Gastroesophageal sphincter (tissue), 4 donors: ENCODE results near the gene BOK. TPM values are rescaled to one million over a fixed set of nuclear protein-coding genes. Genes with fewer than 3 reads are reported as not detected.

Experiments used
- ATAC-seq: fragments of 150-250 bp; one replicate; pipeline ENCODE4 v1.9.1; 2016; ENCODE audit warnings: mild to moderate bottlenecking, moderate library complexity
- H3K27ac ChIP-seq, 4 donors: fragments of 200-600 bp; sonication (generic) in 3 of 4; 1 replicate in 3 of 4; 2 replicates in 1 of 4; pipeline ENCODE4 v1.5.1; 2016 to 2019
- H3K27me3 ChIP-seq: fragments of 200-600 bp; sonication (generic); one replicate; pipeline ENCODE4 v1.5.1; 2019
- H3K36me3 ChIP-seq, 2 donors: fragments of 200-600 bp; sonication (generic); one replicate each; pipeline ENCODE4 v1.5.1; 2019; ENCODE audit warnings: control low read depth in 1 of 2
- H3K4me1 ChIP-seq, 3 donors: fragments of 200-600 bp; sonication (generic); 1 replicate in 2 of 3; 2 replicates in 1 of 3; pipeline ENCODE4 v1.5.1; 2016 to 2019; ENCODE audit warnings: control low read depth in 2 of 3
- H3K4me3 ChIP-seq, 2 donors: fragments of 200-600 bp; sonication (generic); one replicate each; pipeline ENCODE4 v1.5.1; 2019; ENCODE audit warnings: mild to moderate bottlenecking in 1 of 2, moderate library complexity in 1 of 2
- H3K9me3 ChIP-seq, 3 donors: fragments of 200-600 bp; sonication (generic); one replicate each; pipeline ENCODE4 v1.5.1; 2017 to 2019; ENCODE audit warnings: control low read depth in 2 of 3
- EP300 ChIP-seq: sonication (generic); formaldehyde crosslinking; IDR thresholded peaks from one replicate; pipeline ENCODE4 v1.6.1; 2017; ENCODE audit warnings: antibody characterized with exemption, mild to moderate bottlenecking
- POLR2A ChIP-seq, 2 donors: fragments of 450-650 bp; IDR thresholded peaks; one replicate each; pipeline ENCODE4 v1.6.1; 2017; ENCODE audit warnings: antibody characterized with exemption in 2 of 2, mild to moderate bottlenecking in 2 of 2, moderate library complexity in 1 of 2
- POLR2AphosphoS5 ChIP-seq: sonication (generic); formaldehyde crosslinking; IDR thresholded peaks from one replicate; pipeline ENCODE4 v1.6.1; 2017; ENCODE audit warnings: antibody characterized with exemption
- WGBS, 2 donors: methylation state at CpG; one replicate each; pipeline ENCODE4 v1.1.5; 2018; ENCODE audit warnings: low coverage in 1 of 2; 5-methylcytosine and 5-hydroxymethylcytosine counted together
- total RNA-seq, 4 donors: library from RNA; depleted of rRNA; stranded (reverse); fragments of >200 nt; gene quantifications; one replicate each; pipeline ENCODE4 v1.1.0, GENCODE V29; 2016
- TF ChIP-seq, protein P1 (sequence below), 4 experiments: fragments of 200-600 bp in 2 of 4; fragments of 450-650 bp in 2 of 4; sonication (generic) in 1 of 4; IDR thresholded peaks; one replicate each; pipeline ENCODE4 v1.5.1; 2017 to 2019; ENCODE audit warnings: antibody characterized with exemption in 4 of 4, mild to moderate bottlenecking in 2 of 4, moderate library complexity in 2 of 4

The BOK gene
- total RNA-seq, 4 donors from 2014 or later, result 46.0 to 128 (median 66.3) TPM

DNA sequence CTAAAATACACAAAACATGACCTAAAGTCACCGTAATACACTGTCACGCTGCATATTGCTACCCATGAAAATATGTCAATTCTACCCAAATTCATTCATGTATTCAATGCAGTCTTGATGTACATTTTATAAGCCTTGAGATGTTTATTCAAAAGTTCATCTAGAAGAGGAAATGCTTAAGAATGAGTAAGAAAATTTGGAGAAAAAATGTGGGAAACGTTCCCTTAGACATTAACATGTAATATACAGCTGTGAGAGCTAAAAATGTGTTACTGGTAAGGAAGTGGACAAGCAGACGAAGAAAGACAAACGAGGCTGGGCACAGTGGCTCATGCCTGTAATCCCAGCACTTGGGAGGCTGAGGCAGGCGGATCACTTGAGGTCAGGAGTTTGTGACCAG lies 41.1 kb downstream of the BOK start:
- H3K36me3 ChIP-seq, result peaks cover 0 to 83% of the 10 kb centered on the region in 2 donors
- no peak for ATAC-seq
- no peaks in the 10 kb centered on the region for H3K9me3 ChIP-seq
- H3K4me1 ChIP-seq, result no peaks in the 10 kb centered on the region
- no peaks in the 10 kb centered on the region for H3K27me3 ChIP-seq
- H3K27ac ChIP-seq, result no peak overlapping the region
- TF ChIP-seq, protein P1, sequence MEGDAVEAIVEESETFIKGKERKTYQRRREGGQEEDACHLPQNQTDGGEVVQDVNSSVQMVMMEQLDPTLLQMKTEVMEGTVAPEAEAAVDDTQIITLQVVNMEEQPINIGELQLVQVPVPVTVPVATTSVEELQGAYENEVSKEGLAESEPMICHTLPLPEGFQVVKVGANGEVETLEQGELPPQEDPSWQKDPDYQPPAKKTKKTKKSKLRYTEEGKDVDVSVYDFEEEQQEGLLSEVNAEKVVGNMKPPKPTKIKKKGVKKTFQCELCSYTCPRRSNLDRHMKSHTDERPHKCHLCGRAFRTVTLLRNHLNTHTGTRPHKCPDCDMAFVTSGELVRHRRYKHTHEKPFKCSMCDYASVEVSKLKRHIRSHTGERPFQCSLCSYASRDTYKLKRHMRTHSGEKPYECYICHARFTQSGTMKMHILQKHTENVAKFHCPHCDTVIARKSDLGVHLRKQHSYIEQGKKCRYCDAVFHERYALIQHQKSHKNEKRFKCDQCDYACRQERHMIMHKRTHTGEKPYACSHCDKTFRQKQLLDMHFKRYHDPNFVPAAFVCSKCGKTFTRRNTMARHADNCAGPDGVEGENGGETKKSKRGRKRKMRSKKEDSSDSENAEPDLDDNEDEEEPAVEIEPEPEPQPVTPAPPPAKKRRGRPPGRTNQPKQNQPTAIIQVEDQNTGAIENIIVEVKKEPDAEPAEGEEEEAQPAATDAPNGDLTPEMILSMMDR (IDR thresholded peaks at IDR 0.05), result no peak
- TF ChIP-seq POLR2A (IDR thresholded peaks at IDR 0.05) (no peak), POLR2AphosphoS5 (no peak), EP300 (no peak)
- H3K4me3 ChIP-seq, result no peak overlapping the region
- 76 to 77% methylated on average over 6 of the region's 6 CpGs for WGBS, 2 donors

DNA sequence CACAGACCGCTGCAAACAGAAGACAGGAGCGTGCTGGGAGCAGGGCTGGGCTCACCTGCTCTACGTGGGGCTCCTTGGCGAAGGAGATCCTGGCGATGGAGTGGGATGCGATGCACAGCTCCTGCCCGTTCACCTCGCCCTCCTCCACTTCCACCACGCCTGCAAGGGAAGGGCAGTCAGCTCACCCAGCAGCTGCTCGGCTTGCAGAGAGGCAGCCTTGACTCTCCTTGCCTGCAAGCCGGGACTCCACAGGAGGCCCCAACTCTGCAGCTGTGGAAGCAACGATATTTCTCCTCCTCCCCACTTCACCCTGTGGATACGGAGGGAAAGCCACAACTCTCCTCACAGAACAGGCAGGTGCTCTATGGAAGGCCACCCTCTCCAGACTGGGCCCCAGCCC lies 43.3 kb downstream of the BOK start:
- H3K27me3 ChIP-seq, result no peaks in the 10 kb centered on the region
- no peak for TF ChIP-seq POLR2AphosphoS5
- TF ChIP-seq, protein P1 (IDR thresholded peaks at IDR 0.05), result no peak
- ATAC-seq, result no peak
- H3K27ac ChIP-seq, result no peak overlapping the region
- WGBS, 2 donors, result 83 to 93% methylated on average over 2 to 5 of the region's 13 CpGs
- no peaks in the 10 kb centered on the region for H3K9me3 ChIP-seq
- H3K4me1 ChIP-seq, result no peaks in the 10 kb centered on the region
- H3K4me3 ChIP-seq, result no peak overlapping the region
- peaks cover 0 to 82% of the 10 kb centered on the region in 2 donors for H3K36me3 ChIP-seq

DNA sequence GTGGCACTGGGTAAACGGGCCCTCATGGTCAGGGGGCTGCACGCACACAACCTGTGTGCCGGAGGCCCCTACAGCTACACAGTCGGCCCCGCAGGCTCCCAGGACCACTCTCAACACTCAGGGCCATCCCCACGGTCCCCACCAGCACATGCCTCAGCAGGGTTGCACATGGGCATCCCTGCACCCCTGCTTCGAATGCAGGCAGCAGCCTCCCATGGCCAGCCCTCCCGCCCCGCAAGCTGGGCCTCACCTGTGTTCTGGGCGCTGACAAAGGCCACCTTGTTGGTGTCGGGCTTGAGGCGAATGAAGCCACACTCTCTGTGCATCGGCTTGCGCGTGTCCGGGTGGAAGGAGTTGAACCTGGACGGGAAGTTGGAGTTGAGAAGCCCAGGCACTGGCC lies 44.2 kb downstream of the BOK start:
- TF ChIP-seq, protein P1 (IDR thresholded peaks at IDR 0.05), result no peak
- no peak for TF ChIP-seq POLR2AphosphoS5
- TF ChIP-seq POLR2A (IDR thresholded peaks at IDR 0.05), result no peak
- no peak for TF ChIP-seq EP300
- Histone ChIP-seq H3K4me3 (no peak overlapping the region), H3K36me3 (peaks cover 0 to 83% of the 10 kb centered on the region in 2 donors), H3K4me1 (no peaks in the 10 kb centered on the region), H3K27me3 (no peaks in the 10 kb centered on the region), H3K27ac (no peak overlapping the region), H3K9me3 (no peaks in the 10 kb centered on the region)
- 90% methylated on average over 2 of the region's 17 CpGs; no CpG with 5 or more reads in 1 of the 2 donors for WGBS, 2 donors
- no peak for ATAC-seq

DNA sequence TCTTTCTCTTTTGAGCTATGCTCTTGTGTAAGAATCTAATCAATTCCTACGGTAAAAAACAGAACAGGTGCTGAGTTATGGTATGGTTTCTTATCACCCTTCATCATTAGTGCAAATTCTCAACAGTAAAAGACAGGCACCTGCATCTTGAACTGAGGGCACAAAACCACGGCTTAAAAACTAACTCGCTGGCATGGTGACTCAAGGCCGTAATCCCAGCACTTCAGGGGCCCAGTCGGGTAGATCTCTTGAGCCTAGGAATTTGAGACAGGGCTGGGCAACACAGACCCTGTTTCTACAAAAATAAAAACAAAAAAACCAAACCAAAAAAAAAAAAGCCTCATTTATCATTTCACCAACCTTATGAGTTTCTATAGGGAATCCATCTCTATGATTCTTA lies 45.1 kb downstream of the BOK start:
- Histone ChIP-seq H3K27me3 (no peaks in the 10 kb centered on the region), H3K36me3 (peaks cover 0 to 86% of the 10 kb centered on the region in 2 donors), H3K9me3 (no peaks in the 10 kb centered on the region), H3K4me3 (no peak overlapping the region), H3K4me1 (no peaks in the 10 kb centered on the region), H3K27ac (no peak overlapping the region)
- TF ChIP-seq, protein P1 (IDR thresholded peaks at IDR 0.05), result no peak
- TF ChIP-seq EP300 (no peak), POLR2A (IDR thresholded peaks at IDR 0.05) (no peak)
- ATAC-seq, result no peak
- WGBS, 2 donors, result 85 to 87% methylated on average over 3 to 5 of the region's 5 CpGs

DNA sequence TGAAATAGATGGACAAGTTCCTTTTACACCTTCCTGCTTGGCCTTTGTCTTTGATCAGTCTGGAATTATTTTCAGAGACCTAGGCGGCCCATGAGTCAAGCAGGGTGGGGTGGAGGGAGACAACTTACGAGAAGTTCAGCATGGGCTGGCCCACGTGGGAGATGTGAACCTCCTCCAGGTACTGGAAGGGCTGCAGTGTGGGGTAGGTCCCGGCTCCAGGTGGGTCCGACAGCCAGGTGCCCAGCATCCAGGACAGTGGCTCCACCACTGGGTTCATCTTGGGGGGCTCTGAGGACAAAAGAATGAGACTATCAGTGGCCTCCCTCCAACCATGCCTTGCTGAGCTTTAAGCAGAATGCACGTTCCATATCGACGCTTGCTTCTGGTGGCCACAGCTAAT lies 47.6 kb downstream of the BOK start:
- H3K9me3 ChIP-seq, result no peaks in the 10 kb centered on the region
- H3K4me3 ChIP-seq, result no peak overlapping the region
- no peak for ATAC-seq
- WGBS, 2 donors, result no CpG with 5 or more reads among the region's 8 CpGs
- peaks cover 0 to 68% of the 10 kb centered on the region in 2 donors for H3K36me3 ChIP-seq
- no peak for TF ChIP-seq POLR2AphosphoS5
- TF ChIP-seq POLR2A (IDR thresholded peaks at IDR 0.05), result no peak
- TF ChIP-seq, protein P1 (IDR thresholded peaks at IDR 0.05), result no peak
- no peak for TF ChIP-seq EP300
- H3K27me3 ChIP-seq, result no peaks in the 10 kb centered on the region
- H3K4me1 ChIP-seq, result peaks cover 0 to 24% (median 9%) of the 10 kb centered on the region in 3 donors
- no peak overlapping the region for H3K27ac ChIP-seq
